Hepatocyte (in vitro differentiated cells): Measurements from ENCODE around the gene PABPN1L.

ENCODE experiments used
- CTCF ChIP-seq: fragments of 200-600 bp; sonication (generic); IDR thresholded peaks from 2 replicates; pipeline ENCODE4 v1.5.1; 2016; ENCODE audit warnings: antibody characterized with exemption, mild to moderate bottlenecking; ENCODE audit not compliant: poor library complexity
- EZH2 ChIP-seq: fragments of 200-600 bp; sonication (generic); IDR thresholded peaks from 2 replicates; pipeline ENCODE4 v1.6.1; 2016; ENCODE audit warnings: antibody characterized with exemption, mild to moderate bottlenecking, borderline replicate concordance
- EZH2phosphoT487 ChIP-seq: fragments of 200-600 bp; sonication (generic); IDR thresholded peaks from one replicate; pipeline ENCODE4 v1.6.1; 2018; ENCODE audit warnings: antibody characterized with exemption, mild to moderate bottlenecking, low read depth, moderate library complexity; ENCODE audit not compliant: unreplicated experiment, severe bottlenecking

DNA sequence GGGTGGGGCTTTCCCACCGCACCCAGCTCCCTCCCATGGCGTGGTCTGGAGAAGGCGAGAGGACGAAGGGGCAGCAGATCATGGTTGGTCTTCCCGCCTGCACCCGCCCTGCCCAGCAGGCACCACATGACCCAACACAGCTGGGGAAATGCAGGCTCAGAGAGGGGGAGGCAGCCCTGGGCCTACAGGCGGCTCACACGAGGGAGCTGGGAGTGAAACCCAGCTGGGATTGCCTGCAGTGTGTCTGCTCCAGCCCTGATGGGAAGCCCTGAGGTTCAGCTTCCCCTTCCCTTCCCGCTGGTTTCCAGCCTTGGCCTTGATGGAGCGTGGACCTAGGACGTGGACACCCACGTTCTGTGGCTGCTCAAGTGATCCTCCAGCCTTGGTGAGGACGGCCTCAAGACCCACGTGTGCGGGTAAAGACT, 20.0 kb upstream of the PABPN1L start:
- no peak for TF ChIP-seq CTCF
- TF ChIP-seq EZH2, result no peak
- TF ChIP-seq EZH2phosphoT487, result no peak
